Gastrocnemius medialis (tissue), 4 donors: Measurements from ENCODE around the gene PARP6.

Source experiments
- CTCF ChIP-seq, 5 experiments: fragments of 450-650 bp in 3 of 5; fragments of 200-600 bp in 2 of 5; sonication (generic) in 2 of 5; IDR thresholded peaks in 4 of 5; conservative IDR thresholded peaks in 1 of 5; 1 replicate in 4 of 5; 2 replicates in 1 of 5; pipeline ENCODE4 v1.5.1; 2016 to 2019; ENCODE audit warnings: antibody characterized with exemption in 5 of 5, mild to moderate bottlenecking in 3 of 5, moderate library complexity in 3 of 5
- POLR2A ChIP-seq, 2 donors: fragments of 450-650 bp; IDR thresholded peaks; one replicate each; pipeline ENCODE4 v1.6.1; 2017; ENCODE audit warnings: antibody characterized with exemption in 2 of 2, mild to moderate bottlenecking in 2 of 2, moderate library complexity in 2 of 2

- TF ChIP-seq CTCF (IDR thresholded peaks at IDR 0.05 in 4 of 5, conservative IDR thresholded peaks at IDR 0.05 in 1 of 5) (peak; percentile 19 to 73 (median 56)), POLR2A (IDR thresholded peaks at IDR 0.05) (no peak)
Measured at GRCh38 chr15:72285927-72286516, 13.7 kb upstream of the PARP6 start.
